Kidney (tissue), 14 donors: ENCODE measurements around the gene ACOX3. TPM values are rescaled to one million over a fixed set of nuclear protein-coding genes. Genes with fewer than 3 reads are reported as not detected.

Experiments
- DNase-seq, 5 donors: peaks; one replicate each; pipeline ENCODE4 v3.0.0-alpha.2; 2013 to 2020
- FAIRE-seq: peaks from 2 replicates; lab custom pipeline; 2012; peaks lifted over from hg19 to GRCh38; lab: Jason Lieb, UNC
- H3K27ac ChIP-seq, 2 donors: one replicate each; pipeline ENCODE4 v1.7.0; 2013; ENCODE audit warnings: low read depth in 2 of 2, low read length in 2 of 2, inconsistent platforms in 1 of 2
- H3K27me3 ChIP-seq: one replicate; pipeline ENCODE4 v1.7.1; 2013; ENCODE audit warnings: low read length, inconsistent platforms; ENCODE audit not compliant: control insufficient read depth, insufficient read depth
- H3K36me3 ChIP-seq, 3 donors: one replicate each; pipeline versions ENCODE4 v1.7.0 to v1.7.1; 2013; ENCODE audit warnings: low read length in 3 of 3, control low read depth in 1 of 3, inconsistent platforms in 1 of 3; ENCODE audit not compliant: insufficient read depth in 3 of 3, control insufficient read depth in 2 of 3
- H3K4me1 ChIP-seq, 3 donors: one replicate each; pipeline versions ENCODE4 v1.7.0 to v1.7.1; 2013; ENCODE audit warnings: low read length in 3 of 3, inconsistent platforms in 1 of 3, low read depth in 1 of 3; ENCODE audit not compliant: control insufficient read depth in 2 of 3, insufficient read depth in 2 of 3
- H3K4me3 ChIP-seq, 3 donors: one replicate each; pipeline versions ENCODE4 v1.7.0 to v1.8.1; 2013; ENCODE audit warnings: low read length in 3 of 3, control low read depth in 1 of 3, inconsistent platforms in 1 of 3
- H3K9ac ChIP-seq, 3 donors: one replicate each; pipeline versions ENCODE4 v1.7.0 to v1.7.1; 2013; ENCODE audit warnings: low read length in 3 of 3, control low read depth in 1 of 3, inconsistent platforms in 1 of 3
- H3K9me3 ChIP-seq, 3 donors: one replicate each; pipeline versions ENCODE4 v1.7.0 to v1.7.1; 2013; ENCODE audit warnings: low read length in 3 of 3, control low read depth in 1 of 3, inconsistent platforms in 1 of 3; ENCODE audit not compliant: control insufficient read depth in 2 of 3, insufficient read depth in 1 of 3
- CTCF ChIP-seq: IDR thresholded peaks from 3 replicates; pipeline ENCODE4 v1.5.1; 2012; ENCODE audit warnings: mild to moderate bottlenecking, moderate library complexity, borderline replicate concordance; ENCODE audit not compliant: insufficient read depth; ENCODE audit errors: extremely low read depth
- intact Hi-C: fragments of 100-400 bp; cut with DNase I; formaldehyde crosslinking; loops from one replicate; pipeline ENCODE4 v1.11.1; 2022
- polyA plus RNA-seq: library from polyadenylated mRNA; stranded (reverse); fragments of 350-450 nt; fragmentation: Illumina TruSeq; extraction: RNeasy Lipid Tissue Mini Kit (QIAGEN cat#74804); gene quantifications from one replicate; pipeline ENCODE4 v1.2.3, GENCODE V29; 2014; ENCODE audit warnings: low read depth, low replicate concordance; ENCODE audit not compliant: insufficient read depth
- total RNA-seq: library from RNA; stranded (reverse); fragmentation: NEBNext Ultra II Directional; extraction: Animal tissue kit (Norgen Biotek cat#: 25700); gene quantifications from one replicate; pipeline ENCODE4 v1.2.1, GENCODE V29; 2021
- donor health status: control.
- donor health status: control.
- donor health status: control.
- donor health status: control.
- donor health status: control.
- donor health status: DM: yes; HTN: yes; CAD: no.
- donor health status: Normal renal cell carcinoma (clear cell type).

ACOX3 gene
- total and polyA plus RNA-seq, 2 donors from 2014 or later, result 10.1 to 21.7 TPM

GRCh38 chr4:8343967-8344331 is 96.6 kb downstream of the ACOX3 start:
- Histone ChIP-seq H3K4me3 (no peak overlapping the region), H3K9me3 (no peaks in the 10 kb centered on the region), H3K4me1 (peaks cover 0 to 14% (median 5%) of the 10 kb centered on the region in 3 donors), H3K9ac (no peak overlapping the region), H3K27me3 (no peaks in the 10 kb centered on the region), H3K36me3 (no peaks in the 10 kb centered on the region), H3K27ac (no peak overlapping the region)
- FAIRE-seq (no peak), DNase-seq (no peak)
- TF ChIP-seq CTCF, result no peak
- intact Hi-C loops, result no loop called here

GRCh38 chr4:8343262-8343966 is 97.1 kb downstream of the ACOX3 start:
- Histone ChIP-seq H3K9me3 (no peaks in the 10 kb centered on the region), H3K9ac (no peak overlapping the region), H3K4me1 (peaks cover 0 to 14% (median 5%) of the 10 kb centered on the region in 3 donors), H3K27ac (no peak overlapping the region), H3K27me3 (no peaks in the 10 kb centered on the region), H3K36me3 (no peaks in the 10 kb centered on the region), H3K4me3 (no peak overlapping the region)
- no peak for TF ChIP-seq CTCF
- intact Hi-C loops, result no loop called here
- no peak for FAIRE-seq
- peak in 2 of 5 donors; percentile 32 to 56 for DNase-seq

- Histone ChIP-seq H3K36me3 (no peaks in the 10 kb centered on the region), H3K27ac (no peak overlapping the region), H3K9ac (no peak overlapping the region), H3K4me3 (no peak overlapping the region), H3K9me3 (no peaks in the 10 kb centered on the region), H3K4me1 (peaks cover 0 to 14% (median 5%) of the 10 kb centered on the region in 3 donors), H3K27me3 (no peaks in the 10 kb centered on the region)
- intact Hi-C loops, result no loop called here
- no peak for TF ChIP-seq CTCF
- FAIRE-seq (no peak), DNase-seq (peak in 1 of 5 donors; percentile 39)
These were observed 97.8 kb downstream of the ACOX3 start for GRCh38 chr4:8342651-8343261.
